ENCODE results near the gene TRANK1. TPM values are rescaled to one million over a fixed set of nuclear protein-coding genes. Genes with fewer than 3 reads are reported as not detected.

The TRANK1 gene
- 10 to 100 TPM; 84.5 to 92.3 TPM for total RNA-seq
- polyA plus RNA-seq: 10 to 100 TPM; 16.0 to 20.3 (median 17.9) TPM
- 25.1 to 342 (median 171) reads per million in 6 experiments for total RNA-seq

- peaks cover 0 to 31% (median 10%) of the 10 kb centered on the region in 9 donors for H3K9me3 Mint-ChIP-seq
- ATAC-seq (peak; percentile 88 to 92), DNase-seq (peak; percentile 67 to 90 (median 78))
- peaks cover 4 to 25% (median 18%) of the 10 kb centered on the region in 4 donors for H3K4me1 Mint-ChIP-seq
- H3K4me3 Mint-ChIP-seq: peak within 1 kb of the TSS; percentile 78 to 91 (median 88)
- POLR2A ChIA-PET: interaction anchor here (0.6 to 3.4 kb wide), 16 partner anchors 10 to 1459 kb away, joined by 3 to 35 read pairs (median 4); partner anchors contain the start of genes EPM2AIP1 and MLH1
- H3K27me3 Mint-ChIP-seq: no peaks in the 10 kb centered on the region
- H3K36me3 Mint-ChIP-seq: peaks cover 0 to 10% (median 6%) of the 10 kb centered on the region in 3 donors
- H3K27ac Mint-ChIP-seq: peak within 1 kb of the TSS; percentile 60 to 93 (median 89)
Measured at GRCh38 chr3:36944641-36945270, at the start of gene TRANK1. TRANK1 (minus strand) TSS chr3:36945054; CDS start chr3:36944809, 245 bp downstream.

- POLR2A ChIA-PET: interaction anchor here (0.7 to 2.9 kb wide), 14 partner anchors 11 to 1171 kb away, joined by 3 to 35 read pairs (median 4); partner anchors contain the start of genes OXSR1 and TRANK1
- Mint-ChIP-seq H3K36me3 (peaks cover 12 to 42% (median 33%) of the 10 kb centered on the region in 3 donors), H3K27ac (no peak within 1 kb of the TSS), H3K27me3 (no peaks in the 10 kb centered on the region), H3K9me3 (peaks cover 0 to 8% (median 0%) of the 10 kb centered on the region in 9 donors), H3K4me3 (no peak within 1 kb of the TSS), H3K4me1 (peaks cover 12 to 38% (median 25%) of the 10 kb centered on the region in 4 donors)
- peak; percentile 87 for ATAC-seq
- DNase-seq: peak; percentile 88 to 100 (median 99)
Measured at GRCh38 chr3:36993326-36994283, 48.8 kb upstream of the TRANK1 start, which contains the start of gene MLH1. MLH1 (plus strand) TSS chr3:36993518; CDS start chr3:36993548, 30 bp downstream.

GRCh38 chr3:36992806-36993325 lies 48.0 kb upstream of the TRANK1 start, which contains the start of gene EPM2AIP1:
EPM2AIP1 (minus strand) TSS chr3:36993131; CDS start chr3:36993077, 54 bp downstream.
- Mint-ChIP-seq H3K4me1 (peaks cover 16 to 41% (median 29%) of the 10 kb centered on the region in 4 donors), H3K27me3 (no peaks in the 10 kb centered on the region), H3K27ac (no peak within 1 kb of the TSS), H3K36me3 (peaks cover 9 to 40% (median 33%) of the 10 kb centered on the region in 3 donors), H3K9me3 (peaks cover 0 to 8% (median 3%) of the 10 kb centered on the region in 9 donors), H3K4me3 (no peak within 1 kb of the TSS)
- POLR2A ChIA-PET: interaction anchor here (0.9 to 2.9 kb wide), 14 partner anchors 10 to 248 kb away, joined by 3 to 35 read pairs (median 4); partner anchors contain the start of gene TRANK1
- peak in 4 of 10 donors; percentile 57 to 100 (median 94) for DNase-seq
- peak; percentile 84 to 86 for ATAC-seq

- Mint-ChIP-seq H3K27me3 (no peaks in the 10 kb centered on the region), H3K36me3 (peaks cover 4 to 36% (median 29%) of the 10 kb centered on the region in 3 donors), H3K9me3 (peaks cover 0 to 8% (median 3%) of the 10 kb centered on the region in 9 donors), H3K27ac (no peak overlapping the region), H3K4me1 (peaks cover 17 to 39% (median 28%) of the 10 kb centered on the region in 4 donors), H3K4me3 (no peak overlapping the region)
- ATAC-seq (no peak), DNase-seq (peak in 1 of 10 donors; percentile 4)
- POLR2A ChIA-PET: interaction anchor here (0.9 to 2.9 kb wide), 12 partner anchors 9 to 249 kb away, joined by 3 to 35 read pairs (median 4); partner anchors contain the start of gene TRANK1
Measured at GRCh38 chr3:36991923-36992805, 47.3 kb upstream of the TRANK1 start.

- H3K4me3 Mint-ChIP-seq: peak overlapping the region in 1 of 10 donors; percentile 51
- H3K27me3 Mint-ChIP-seq: no peaks in the 10 kb centered on the region
- H3K9me3 Mint-ChIP-seq: peaks cover 0 to 8% (median 3%) of the 10 kb centered on the region in 9 donors
- no peak for ATAC-seq
- POLR2A ChIA-PET: interaction anchor here (2.9 kb wide), 1 partner anchor 47 kb away, joined by 35 read pairs; the partner anchor contains the start of gene TRANK1
- DNase-seq: no peak
- H3K27ac Mint-ChIP-seq: peak overlapping the region in 1 of 10 donors; percentile 48
- H3K36me3 Mint-ChIP-seq: peaks cover under 1 to 34% (median 26%) of the 10 kb centered on the region in 3 donors
- peaks cover 13 to 32% (median 22%) of the 10 kb centered on the region in 4 donors for H3K4me1 Mint-ChIP-seq
Measured at GRCh38 chr3:36991147-36991546, 46.3 kb upstream of the TRANK1 start.

- POLR2A ChIA-PET: no interaction called here
- ATAC-seq: no peak
- H3K27ac Mint-ChIP-seq: peak overlapping the region in 5 of 10 donors; percentile 12 to 72 (median 52)
Measured at GRCh38 chr3:36989568-36989967, 44.7 kb upstream of the TRANK1 start.

GRCh38 chr3:36989005-36989404 lies 44.2 kb upstream of the TRANK1 start:
- DNase-seq (no peak), ATAC-seq (no peak)
- Mint-ChIP-seq H3K4me1 (peaks cover 13 to 35% (median 23%) of the 10 kb centered on the region in 4 donors), H3K27me3 (no peaks in the 10 kb centered on the region), H3K36me3 (peaks cover 6 to 43% (median 39%) of the 10 kb centered on the region in 3 donors), H3K27ac (peak overlapping the region in 8 of 10 donors; percentile 1 to 72 (median 43)), H3K9me3 (peaks cover 0 to 8% (median 3%) of the 10 kb centered on the region in 9 donors), H3K4me3 (peak overlapping the region in 9 of 10 donors; percentile 34 to 74 (median 56))
- POLR2A ChIA-PET: interaction anchor here (0.6 to 1.4 kb wide), 2 partner anchors 44 to 1428 kb away, joined by 4 to 5 read pairs; partner anchors contain the start of gene TRANK1

More at GRCh38 chr3:36989568-36989967, 44.7 kb upstream of the TRANK1 start:
- Mint-ChIP-seq H3K4me3 (peak overlapping the region in 8 of 10 donors; percentile 16 to 74 (median 54)), H3K4me1 (peaks cover 13 to 35% (median 23%) of the 10 kb centered on the region in 4 donors), H3K36me3 (peaks cover 6 to 37% (median 34%) of the 10 kb centered on the region in 3 donors), H3K27me3 (no peaks in the 10 kb centered on the region), H3K9me3 (peaks cover 0 to 8% (median 3%) of the 10 kb centered on the region in 9 donors)
- no peak for DNase-seq

- peaks cover 6 to 50% (median 45%) of the 10 kb centered on the region in 3 donors for H3K36me3 Mint-ChIP-seq
- peak in 1 of 10 donors; percentile 8 for DNase-seq
- H3K4me1 Mint-ChIP-seq: peaks cover 13 to 35% (median 23%) of the 10 kb centered on the region in 4 donors
- H3K9me3 Mint-ChIP-seq: peaks cover 0 to 8% (median 3%) of the 10 kb centered on the region in 9 donors
- H3K4me3 Mint-ChIP-seq: peak overlapping the region in 9 of 10 donors; percentile 30 to 61 (median 47)
- no peak for ATAC-seq
- H3K27me3 Mint-ChIP-seq: no peaks in the 10 kb centered on the region
- H3K27ac Mint-ChIP-seq: peak overlapping the region; percentile 8 to 79 (median 44)
- POLR2A ChIA-PET: interaction anchor here (1.4 kb wide), 1 partner anchor 44 kb away, joined by 4 read pairs; the partner anchor contains the start of gene TRANK1
Measured at GRCh38 chr3:36988356-36988755, 43.5 kb upstream of the TRANK1 start.

GRCh38 chr3:36981006-36981405 lies 36.2 kb upstream of the TRANK1 start:
- POLR2A ChIA-PET: interaction anchor here (1.0 kb wide), 1 partner anchor 12 kb away, joined by 3 read pairs; the partner anchor contains the start of gene EPM2AIP1
- Mint-ChIP-seq H3K4me1 (peaks cover 0 to 5% (median under 1%) of the 10 kb centered on the region in 4 donors), H3K36me3 (peaks cover 17 to 61% (median 56%) of the 10 kb centered on the region in 3 donors), H3K27ac (no peak overlapping the region), H3K4me3 (no peak overlapping the region), H3K27me3 (no peaks in the 10 kb centered on the region), H3K9me3 (peaks cover 2 to 33% (median 21%) of the 10 kb centered on the region in 9 donors)
- DNase-seq (no peak), ATAC-seq (no peak)

GRCh38 chr3:36973139-36973538 lies 28.3 kb upstream of the TRANK1 start:
- no peak overlapping the region for H3K27ac Mint-ChIP-seq
- ATAC-seq: no peak
- H3K4me3 Mint-ChIP-seq: no peak overlapping the region
- H3K36me3 Mint-ChIP-seq: peaks cover 0 to 9% (median 7%) of the 10 kb centered on the region in 3 donors
- no peaks in the 10 kb centered on the region for H3K27me3 Mint-ChIP-seq
- DNase-seq: no peak
- peaks cover 8 to 23% (median 19%) of the 10 kb centered on the region in 4 donors for H3K4me1 Mint-ChIP-seq
- peaks cover 0 to 16% (median 2%) of the 10 kb centered on the region in 9 donors for H3K9me3 Mint-ChIP-seq
- POLR2A ChIA-PET: no interaction called here
